Heart left ventricle (tissue), 16 donors: ENCODE measurements around the gene CD40. TPM values are rescaled to one million over a fixed set of nuclear protein-coding genes. Genes with fewer than 3 reads are reported as not detected.

Experiments
- ATAC-seq, 4 donors: fragments of 200-7000 bp; cut with Tn5 transposase; one replicate each; pipeline ENCODE4 v1.9.1; 2020 to 2022; ENCODE audit warnings: moderate library complexity in 4 of 4, mild to moderate bottlenecking in 3 of 4, moderate number of reproducible peaks in 1 of 4
- DNase-seq, 5 donors: peaks; one replicate each; pipeline ENCODE4 v3.0.0-alpha.2; 2020
- H3K27ac ChIP-seq, 12 donors: fragments of 200-600 bp; sonication (generic) in 4 of 12; one replicate each; pipeline versions ENCODE4 v1.5.0 to v1.8.0; 2016 to 2022; ENCODE audit warnings: mild to moderate bottlenecking in 2 of 12
- H3K27me3 ChIP-seq, 9 donors: fragments of 200-600 bp; sonication (generic) in 2 of 9; one replicate each; pipeline versions ENCODE4 v1.5.1 to v1.8.0; 2016 to 2022; ENCODE audit warnings: mild to moderate bottlenecking in 3 of 9
- H3K36me3 ChIP-seq, 9 donors: fragments of 200-600 bp; sonication (generic) in 2 of 9; one replicate each; pipeline versions ENCODE4 v1.5.0 to v1.8.0; 2018 to 2022; ENCODE audit warnings: mild to moderate bottlenecking in 2 of 9
- H3K4me1 ChIP-seq, 12 donors: fragments of 200-600 bp; sonication (generic) in 4 of 12; one replicate each; pipeline versions ENCODE4 v1.5.0 to v1.8.0; 2016 to 2022; ENCODE audit warnings: mild to moderate bottlenecking in 3 of 12
- H3K4me3 ChIP-seq, 12 donors: fragments of 200-600 bp; sonication (generic) in 4 of 12; one replicate each; pipeline versions ENCODE4 v1.5.0 to v1.8.0; 2017 to 2022; ENCODE audit warnings: mild to moderate bottlenecking in 9 of 12, moderate library complexity in 4 of 12
- H3K9me3 ChIP-seq, 12 donors: fragments of 200-600 bp; sonication (generic) in 4 of 12; one replicate each; pipeline versions ENCODE4 v1.5.0 to v1.8.0; 2016 to 2022; ENCODE audit warnings: mild to moderate bottlenecking in 1 of 12
- POLR2A ChIP-seq, 2 donors: fragments of 450-650 bp; IDR thresholded peaks; one replicate each; pipeline ENCODE4 v1.6.1; 2017; ENCODE audit warnings: antibody characterized with exemption in 2 of 2, mild to moderate bottlenecking in 2 of 2, moderate library complexity in 2 of 2
- WGBS, 4 donors: extraction: QIAGEN DNeasy Blood & Tissue Kit in 2 of 4; methylation state at CpG; one replicate each; pipeline versions ENCODE4 v1.1.5 to v1.1.7; 2013 to 2018; 5-methylcytosine and 5-hydroxymethylcytosine counted together
- intact Hi-C, 10 donors: fragments of 100-400 bp; cut with DNase I; formaldehyde crosslinking; loops; one replicate each; pipeline versions ENCODE4 v1.11.1 to v1.14.2; 2022
- polyA plus RNA-seq, 2 donors: library from polyadenylated mRNA; stranded (reverse); fragments of 200-250 nt; gene quantifications; one replicate each; pipeline ENCODE4 v1.2.3, GENCODE V29; 2013
- total RNA-seq, 9 donors: library from RNA; depleted of rRNA in 2 of 9; stranded (reverse); fragments of >200 nt in 2 of 9; fragmentation: NEBNext Ultra II Directional in 3 of 9; extraction: Animal tissue kit (Norgen Biotek cat#: 25700) in 3 of 9; gene quantifications; one replicate each; pipeline versions ENCODE4 v1.1.0 to v1.2.4, GENCODE V29; 2016 to 2023
- TF ChIP-seq, protein P1 (sequence below), 12 donors: fragments of 200-600 bp; sonication (generic) in 4 of 12; IDR thresholded peaks; one replicate each; pipeline versions ENCODE4 v1.5.0 to v1.8.0; 2018 to 2022; ENCODE audit warnings: antibody characterized with exemption in 12 of 12, mild to moderate bottlenecking in 5 of 12
- donor health status: ischemic (EF 13 %, LVEDD 7.1; RV severe dilation, severe dysfunction).
- donor health status: healthy with polysubstance abuse.
- donor health status: DM: no; HTN: yes; CAD: no.
- donor health status: DM: no; HTN: no; CAD: no.
- donor health status: ischemic (EF 25% LVEDD 6.9; RV normal size, moderate dysfunction).
- donor health status: ischemic (EF 25% LVEDD 5.7; RV mildly dilated, moderate dysfunction).
- donor health status: healthy.
- donor health status: DM: yes; HTN: yes; CAD: no.
- donor health status: ischemic (EF 35%, LVEDD 5.7; RV mildly dilated, moderate dysfunction).
- donor health status: nonischemic (EF 11% LVEDD 7.7; RV severe dilation, severe dysfunction).
- donor health status: DM: yes; HTN: yes; CAD: no.
- donor health status: PGD.
- donor health status: ischemic (EF 29% LVEDD 5.4; RV normal size, mild dysfunction).
- donor health status: nonischemic (EF 23%, LVEDD 6.1; RV moderate dilation, normal function).

Gene CD40
- total and polyA plus RNA-seq, 11 donors: 3.5 to 38.3 (median 5.5) TPM

DNA sequence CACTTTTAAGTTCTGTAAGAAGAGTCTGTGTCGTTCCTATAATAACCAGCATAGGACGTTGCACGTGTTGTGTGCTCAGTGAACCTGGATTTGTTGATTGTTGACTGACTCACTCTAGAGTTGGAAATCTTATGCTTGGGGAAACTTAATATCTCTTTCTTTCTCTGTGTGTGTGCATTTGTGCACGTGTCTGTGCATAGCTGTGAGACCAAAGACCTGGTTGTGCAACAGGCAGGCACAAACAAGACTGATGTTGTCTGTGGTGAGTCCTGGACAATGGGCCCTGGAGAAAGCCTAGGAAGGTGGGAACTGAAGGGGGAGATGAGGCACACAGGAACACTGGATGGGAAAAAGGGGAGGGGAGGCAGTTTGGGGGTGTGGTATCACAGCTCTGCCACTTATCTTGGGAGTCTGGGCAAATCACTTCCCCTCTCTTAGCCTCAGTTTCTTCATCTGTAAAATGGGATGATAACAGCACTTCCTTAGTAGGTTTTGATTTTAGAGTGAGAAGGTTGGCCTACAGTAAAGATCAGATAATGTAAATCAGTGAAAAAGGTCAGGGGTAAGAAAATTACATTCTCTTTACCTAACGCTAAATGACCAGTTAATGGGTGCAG is 8.4 kb downstream of the CD40 start:
- Histone ChIP-seq H3K36me3 (peaks cover 0 to 69% (median 32%) of the 10 kb centered on the region in 9 donors), H3K4me1 (peaks cover 0 to 24% (median 12%) of the 10 kb centered on the region in 12 donors), H3K27me3 (peaks cover 0 to 3% (median 0%) of the 10 kb centered on the region in 9 donors), H3K27ac (no peak overlapping the region), H3K9me3 (no peaks in the 10 kb centered on the region), H3K4me3 (no peak overlapping the region)
- DNase-seq: no peak
- WGBS, 4 donors: 79 to 90% (median 81%) methylated on average over 5 of the region's 5 CpGs
- intact Hi-C loops: no loop called here
- TF ChIP-seq, protein P1, sequence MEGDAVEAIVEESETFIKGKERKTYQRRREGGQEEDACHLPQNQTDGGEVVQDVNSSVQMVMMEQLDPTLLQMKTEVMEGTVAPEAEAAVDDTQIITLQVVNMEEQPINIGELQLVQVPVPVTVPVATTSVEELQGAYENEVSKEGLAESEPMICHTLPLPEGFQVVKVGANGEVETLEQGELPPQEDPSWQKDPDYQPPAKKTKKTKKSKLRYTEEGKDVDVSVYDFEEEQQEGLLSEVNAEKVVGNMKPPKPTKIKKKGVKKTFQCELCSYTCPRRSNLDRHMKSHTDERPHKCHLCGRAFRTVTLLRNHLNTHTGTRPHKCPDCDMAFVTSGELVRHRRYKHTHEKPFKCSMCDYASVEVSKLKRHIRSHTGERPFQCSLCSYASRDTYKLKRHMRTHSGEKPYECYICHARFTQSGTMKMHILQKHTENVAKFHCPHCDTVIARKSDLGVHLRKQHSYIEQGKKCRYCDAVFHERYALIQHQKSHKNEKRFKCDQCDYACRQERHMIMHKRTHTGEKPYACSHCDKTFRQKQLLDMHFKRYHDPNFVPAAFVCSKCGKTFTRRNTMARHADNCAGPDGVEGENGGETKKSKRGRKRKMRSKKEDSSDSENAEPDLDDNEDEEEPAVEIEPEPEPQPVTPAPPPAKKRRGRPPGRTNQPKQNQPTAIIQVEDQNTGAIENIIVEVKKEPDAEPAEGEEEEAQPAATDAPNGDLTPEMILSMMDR (IDR thresholded peaks at IDR 0.05): no peak
- no peak for TF ChIP-seq POLR2A (IDR thresholded peaks at IDR 0.05)
- no peak for ATAC-seq

DNA sequence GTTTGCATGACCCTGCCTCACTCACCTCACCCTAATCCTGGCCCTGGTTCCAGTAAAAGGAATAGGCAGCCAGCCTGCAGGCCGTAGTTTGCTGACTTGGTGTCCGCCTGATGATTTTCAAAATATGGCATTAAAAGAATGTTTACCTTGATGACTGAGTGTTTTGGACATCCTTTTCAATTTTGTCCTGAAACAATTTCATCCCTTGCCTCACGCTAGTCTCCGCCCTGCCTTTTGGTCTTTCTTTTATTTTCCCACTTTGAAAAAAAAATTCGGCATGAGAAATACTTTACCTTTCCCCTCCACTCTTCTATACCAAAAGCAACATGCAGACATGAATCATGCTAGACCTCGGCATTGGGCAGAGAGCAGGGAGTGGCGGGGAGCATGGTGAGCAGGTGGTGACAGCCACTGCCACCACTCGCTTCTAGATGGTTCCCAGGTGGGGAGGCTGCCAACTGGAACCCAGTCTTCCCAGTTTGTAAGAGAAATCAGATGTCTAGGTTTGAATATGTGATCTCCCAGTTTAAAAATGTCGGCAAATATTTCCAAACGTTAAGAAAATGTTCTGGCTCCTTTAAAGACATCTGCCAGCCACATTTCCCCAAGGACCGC is 9.4 kb downstream of the CD40 start:
- TF ChIP-seq, protein P1 (IDR thresholded peaks at IDR 0.05): no peak
- no peak for TF ChIP-seq POLR2A (IDR thresholded peaks at IDR 0.05)
- Histone ChIP-seq H3K27me3 (peaks cover 0 to 7% (median 0%) of the 10 kb centered on the region in 9 donors), H3K9me3 (no peaks in the 10 kb centered on the region), H3K27ac (no peak overlapping the region), H3K4me1 (peaks cover 0 to 17% (median 8%) of the 10 kb centered on the region in 12 donors), H3K4me3 (no peak overlapping the region), H3K36me3 (peaks cover 0 to 59% (median 32%) of the 10 kb centered on the region in 9 donors)
- no peak for ATAC-seq
- 79 to 84% (median 79%) methylated on average over 11 of the region's 11 CpGs for WGBS, 4 donors
- no peak for DNase-seq
- intact Hi-C loops: loop anchor here in 1 of 10 donors (1.0 to 2.0 kb wide), 2 partner anchors 47 to 222 kb away; no protein-coding TSS in a partner anchor

DNA sequence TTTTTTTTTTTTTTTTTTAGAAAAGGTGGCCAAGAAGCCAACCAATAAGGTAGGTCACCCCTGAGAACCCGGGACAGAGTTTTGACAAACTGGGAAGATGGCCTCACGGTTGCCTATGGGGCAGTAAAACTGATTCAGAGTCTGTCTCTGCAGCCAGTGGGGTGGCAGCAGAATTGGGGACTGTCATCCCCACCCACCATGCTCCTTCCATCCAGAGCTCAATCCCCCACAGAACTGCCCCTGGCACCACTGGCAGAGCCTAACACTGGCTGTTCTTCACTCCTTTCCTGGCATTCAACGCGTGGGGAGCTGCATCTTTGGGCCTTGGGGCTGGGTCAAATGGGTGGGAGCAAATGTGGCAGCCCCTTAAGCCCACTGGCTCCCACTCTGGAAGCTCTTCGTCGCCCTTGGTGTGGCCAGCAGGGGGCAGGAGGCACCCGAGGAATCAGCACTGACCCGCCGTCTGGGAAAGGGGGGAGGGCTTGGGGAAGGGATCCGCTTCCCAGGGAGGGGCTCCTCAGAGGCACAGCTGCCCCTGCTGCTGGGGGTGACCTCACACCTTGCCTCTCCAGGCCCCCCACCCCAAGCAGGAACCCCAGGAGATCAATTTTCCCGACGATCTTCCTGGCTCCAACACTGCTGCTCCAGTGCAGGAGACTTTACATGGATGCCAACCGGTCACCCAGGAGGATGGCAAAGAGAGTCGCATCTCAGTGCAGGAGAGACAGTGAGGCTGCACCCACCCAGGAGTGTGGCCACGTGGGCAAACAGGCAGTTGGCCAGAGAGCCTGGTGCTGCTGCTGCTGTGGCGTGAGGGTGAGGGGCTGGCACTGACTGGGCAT is 10.4 kb downstream of the CD40 start:
- H3K27ac ChIP-seq: no peak overlapping the region
- 23 to 48% (median 38%) methylated on average over 10 to 16 of the region's 16 CpGs for WGBS, 4 donors
- ATAC-seq (peak in 3 of 4 donors; percentile 46 to 64 (median 52)), DNase-seq (peak in 1 of 5 donors; percentile 27)
- intact Hi-C loops: loop anchor here in 1 of 10 donors (1.0 to 2.0 kb wide), 2 partner anchors 46 to 221 kb away; no protein-coding TSS in a partner anchor
- H3K27me3 ChIP-seq: peaks cover 0 to 11% (median 0%) of the 10 kb centered on the region in 9 donors
- peaks cover 0 to 20% (median 9%) of the 10 kb centered on the region in 12 donors for H3K4me1 ChIP-seq
- TF ChIP-seq, protein P1 (IDR thresholded peaks at IDR 0.05): peak; percentile 46 to 73 (median 58)
- TF ChIP-seq POLR2A (IDR thresholded peaks at IDR 0.05): no peak
- no peak overlapping the region for H3K4me3 ChIP-seq
- peaks cover 0 to 49% (median 22%) of the 10 kb centered on the region in 9 donors for H3K36me3 ChIP-seq
- H3K9me3 ChIP-seq: no peaks in the 10 kb centered on the region
